Keratinocyte (primary cell): ENCODE measurements around the gene SIDT2. TPM values are rescaled to one million over a fixed set of nuclear protein-coding genes. Genes with fewer than 3 reads are reported as not detected.

ENCODE experiments used
- DNase-seq: peaks from one replicate; pipeline ENCODE4 v3.0.0-alpha.2; 2011; ENCODE audit warnings: low read depth, missing footprints, low spot score
- FAIRE-seq: peaks from 2 replicates; lab custom pipeline; 2011; peaks lifted over from hg19 to GRCh38; lab: Jason Lieb, UNC
- H2AFZ ChIP-seq: 2 replicates; pipeline ENCODE4 v1.6.0; 2012; ENCODE audit warnings: low read length, control low read depth, inconsistent platforms; ENCODE audit not compliant: control insufficient read depth
- H3K27ac ChIP-seq: 2 replicates; pipeline ENCODE4 v1.5.1; 2011; ENCODE audit warnings: low read length; ENCODE audit not compliant: control insufficient read depth, insufficient read depth
- H3K27me3 ChIP-seq: 3 replicates; pipeline ENCODE4 v1.6.0; 2011; ENCODE audit warnings: low read length; ENCODE audit not compliant: control insufficient read depth, insufficient read depth; ENCODE audit errors: extremely low read depth
- H3K36me3 ChIP-seq, 2 experiments: 2 replicates in 1 of 2; 3 replicates in 1 of 2; pipeline ENCODE4 v1.5.1; 2011; ENCODE audit warnings: low read length in 2 of 2, mild to moderate bottlenecking in 1 of 2; ENCODE audit not compliant: control insufficient read depth in 2 of 2, insufficient read depth in 2 of 2; ENCODE audit errors: extremely low read depth in 1 of 2
- H3K4me1 ChIP-seq: 3 replicates; pipeline ENCODE4 v1.5.1; 2011; ENCODE audit warnings: low read length; ENCODE audit not compliant: control insufficient read depth, insufficient read depth; ENCODE audit errors: extremely low read depth
- H3K4me2 ChIP-seq: 3 replicates; pipeline ENCODE4 v1.6.0; 2011; ENCODE audit warnings: low read depth, low read length; ENCODE audit not compliant: control insufficient read depth, insufficient read depth; ENCODE audit errors: extremely low read depth
- H3K4me3 ChIP-seq, 3 experiments: fragments of 200-600 bp in 1 of 3; sonication (generic) in 1 of 3; 2 replicates in 2 of 3; 3 replicates in 1 of 3; pipeline ENCODE4 v1.5.1; 2011 to 2016; ENCODE audit warnings: low read length in 3 of 3, mild to moderate bottlenecking in 3 of 3, control low read depth in 2 of 3, inconsistent platforms in 1 of 3, low read depth in 1 of 3, mixed read lengths in 1 of 3, mixed run types in 1 of 3, moderate library complexity in 1 of 3; ENCODE audit not compliant: control insufficient read depth in 2 of 3, insufficient read depth in 2 of 3; ENCODE audit errors: extremely low read depth in 1 of 3
- H3K79me2 ChIP-seq: 2 replicates; pipeline ENCODE4 v1.6.0; 2012; ENCODE audit warnings: low read length; ENCODE audit not compliant: control insufficient read depth, insufficient read depth
- H3K9ac ChIP-seq: 3 replicates; pipeline ENCODE4 v1.6.0; 2011; ENCODE audit warnings: low read length; ENCODE audit not compliant: control insufficient read depth, insufficient read depth; ENCODE audit errors: extremely low read depth
- H3K9me1 ChIP-seq: 3 replicates; pipeline ENCODE4 v1.6.0; 2011; ENCODE audit warnings: low read length; ENCODE audit not compliant: control insufficient read depth, insufficient read depth; ENCODE audit errors: extremely low read depth
- H3K9me3 ChIP-seq: 2 replicates; pipeline ENCODE4 v1.5.1; 2012; ENCODE audit warnings: low read depth, low read length; ENCODE audit not compliant: control insufficient read depth
- H4K20me1 ChIP-seq: 3 replicates; pipeline ENCODE4 v1.6.0; 2011; ENCODE audit warnings: low read length; ENCODE audit not compliant: control insufficient read depth, insufficient read depth; ENCODE audit errors: extremely low read depth
- EZH2 ChIP-seq: IDR thresholded peaks from one replicate; pipeline ENCODE4 v1.6.1; 2012; ENCODE audit warnings: inconsistent platforms, mild to moderate bottlenecking, low read length, moderate library complexity
- dilution Hi-C: fragments of 300-500 bp; cut with MboI; formaldehyde crosslinking; loops from one replicate; pipeline ENCODE4 v1.7.0; 2020; ENCODE audit warnings: low sequenced_read_pairs; ENCODE audit not compliant: extremely low pct_ligation_motif_present
- polyA plus RNA-seq, 5 experiments: library from polyadenylated mRNA; depleted of rRNA in 3 of 5; stranded (reverse) in 3 of 5; stranded (forward) in 1 of 5; unstranded in 1 of 5; fragments of >200 nt; gene quantifications; 1 replicate in 1 of 5; 2 replicates in 3 of 5; 3 replicates in 1 of 5; pipeline versions ENCODE4 v1.2.1 to v1.2.3, GENCODE V29; 2011 to 2012; ENCODE audit warnings: missing spikeins in 2 of 5, low read depth in 1 of 5, low replicate concordance in 1 of 5
- TF ChIP-seq, protein P1 (sequence below), 3 experiments: IDR thresholded peaks in 1 of 3; conservative IDR thresholded peaks in 1 of 3; optimal IDR thresholded peaks in 1 of 3; 2 replicates in 2 of 3; 3 replicates in 1 of 3; pipeline versions ENCODE3 to v1.5.1; 2011; ENCODE audit warnings: low read length in 3 of 3, mild to moderate bottlenecking in 3 of 3, moderate library complexity in 2 of 3, control low read depth in 1 of 3, inconsistent platforms in 1 of 3; ENCODE audit not compliant: insufficient read depth in 2 of 3; ENCODE audit errors: extremely low read depth in 1 of 3

Gene SIDT2
- polyA plus RNA-seq, 1 donor (not counting 4 experiments of a cell fraction or from before 2014, with no cell fraction given): 9.8 TPM

DNA sequence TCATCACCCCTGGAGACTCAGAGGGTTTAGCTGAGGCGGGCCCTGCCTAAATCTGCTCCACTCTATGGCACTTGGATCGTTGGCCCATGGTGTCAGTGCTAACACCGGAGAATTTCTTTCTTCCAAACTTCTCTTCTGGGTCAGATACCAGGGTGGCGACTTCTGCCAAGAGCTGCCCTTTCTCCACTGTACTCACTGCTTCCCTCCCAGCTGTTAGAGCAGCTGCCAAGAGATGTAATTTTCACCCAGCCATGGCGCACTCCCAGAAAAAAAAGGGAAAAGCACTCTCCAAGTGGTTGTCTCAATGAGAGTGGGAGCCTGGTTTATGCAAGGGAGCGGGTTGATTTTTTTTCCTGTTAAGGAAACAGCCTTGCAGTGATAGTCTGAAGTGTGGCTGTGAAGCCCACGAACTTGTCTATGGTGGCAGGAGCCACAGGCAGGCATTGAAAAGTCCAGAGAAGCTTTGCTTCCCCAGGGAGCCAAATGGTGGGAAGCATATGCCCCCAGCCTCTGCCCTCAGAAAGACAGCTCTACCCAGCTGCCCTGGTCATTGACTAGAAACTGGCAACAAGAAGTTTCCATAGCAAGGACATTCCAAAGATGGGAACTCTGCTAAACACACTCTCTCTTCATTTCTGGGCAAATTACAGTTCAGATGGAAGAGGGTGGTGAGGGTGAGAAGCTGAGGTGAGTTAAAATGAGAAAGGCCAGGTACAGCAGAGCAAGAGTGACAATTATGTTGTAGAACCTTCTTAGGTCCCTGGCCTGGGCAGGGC lies 42.6 kb downstream of the SIDT2 start:
- dilution Hi-C loops: no loop called here
- H2AFZ ChIP-seq: no peak overlapping the region
- H3K36me3 ChIP-seq: peaks cover 44 to 57% of the 10 kb centered on the region in 2 experiments
- TF ChIP-seq EZH2: no peak
- TF ChIP-seq, protein P1, sequence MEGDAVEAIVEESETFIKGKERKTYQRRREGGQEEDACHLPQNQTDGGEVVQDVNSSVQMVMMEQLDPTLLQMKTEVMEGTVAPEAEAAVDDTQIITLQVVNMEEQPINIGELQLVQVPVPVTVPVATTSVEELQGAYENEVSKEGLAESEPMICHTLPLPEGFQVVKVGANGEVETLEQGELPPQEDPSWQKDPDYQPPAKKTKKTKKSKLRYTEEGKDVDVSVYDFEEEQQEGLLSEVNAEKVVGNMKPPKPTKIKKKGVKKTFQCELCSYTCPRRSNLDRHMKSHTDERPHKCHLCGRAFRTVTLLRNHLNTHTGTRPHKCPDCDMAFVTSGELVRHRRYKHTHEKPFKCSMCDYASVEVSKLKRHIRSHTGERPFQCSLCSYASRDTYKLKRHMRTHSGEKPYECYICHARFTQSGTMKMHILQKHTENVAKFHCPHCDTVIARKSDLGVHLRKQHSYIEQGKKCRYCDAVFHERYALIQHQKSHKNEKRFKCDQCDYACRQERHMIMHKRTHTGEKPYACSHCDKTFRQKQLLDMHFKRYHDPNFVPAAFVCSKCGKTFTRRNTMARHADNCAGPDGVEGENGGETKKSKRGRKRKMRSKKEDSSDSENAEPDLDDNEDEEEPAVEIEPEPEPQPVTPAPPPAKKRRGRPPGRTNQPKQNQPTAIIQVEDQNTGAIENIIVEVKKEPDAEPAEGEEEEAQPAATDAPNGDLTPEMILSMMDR (optimal IDR thresholded peaks at IDR 0.05 in 1 of 3, IDR thresholded peaks at IDR 0.05 in 1 of 3, conservative IDR thresholded peaks at IDR 0.05 in 1 of 3; ENCODE audit: extremely low read depth in 1 of 3, insufficient read depth in 2 of 3, low read length in 3 of 3): no peak
- no peak for FAIRE-seq
- no peak overlapping the region for H3K9ac ChIP-seq
- peaks cover 2% of the 10 kb centered on the region for H3K9me1 ChIP-seq
- H3K27ac ChIP-seq: no peak overlapping the region
- no peaks in the 10 kb centered on the region for H3K9me3 ChIP-seq
- no peaks in the 10 kb centered on the region for H4K20me1 ChIP-seq
- no peaks in the 10 kb centered on the region for H3K27me3 ChIP-seq
- no peak overlapping the region for H3K4me2 ChIP-seq
- H3K4me3 ChIP-seq: no peak overlapping the region
- no peak for DNase-seq
- no peaks in the 10 kb centered on the region for H3K4me1 ChIP-seq
- no peaks in the 10 kb centered on the region for H3K79me2 ChIP-seq

DNA sequence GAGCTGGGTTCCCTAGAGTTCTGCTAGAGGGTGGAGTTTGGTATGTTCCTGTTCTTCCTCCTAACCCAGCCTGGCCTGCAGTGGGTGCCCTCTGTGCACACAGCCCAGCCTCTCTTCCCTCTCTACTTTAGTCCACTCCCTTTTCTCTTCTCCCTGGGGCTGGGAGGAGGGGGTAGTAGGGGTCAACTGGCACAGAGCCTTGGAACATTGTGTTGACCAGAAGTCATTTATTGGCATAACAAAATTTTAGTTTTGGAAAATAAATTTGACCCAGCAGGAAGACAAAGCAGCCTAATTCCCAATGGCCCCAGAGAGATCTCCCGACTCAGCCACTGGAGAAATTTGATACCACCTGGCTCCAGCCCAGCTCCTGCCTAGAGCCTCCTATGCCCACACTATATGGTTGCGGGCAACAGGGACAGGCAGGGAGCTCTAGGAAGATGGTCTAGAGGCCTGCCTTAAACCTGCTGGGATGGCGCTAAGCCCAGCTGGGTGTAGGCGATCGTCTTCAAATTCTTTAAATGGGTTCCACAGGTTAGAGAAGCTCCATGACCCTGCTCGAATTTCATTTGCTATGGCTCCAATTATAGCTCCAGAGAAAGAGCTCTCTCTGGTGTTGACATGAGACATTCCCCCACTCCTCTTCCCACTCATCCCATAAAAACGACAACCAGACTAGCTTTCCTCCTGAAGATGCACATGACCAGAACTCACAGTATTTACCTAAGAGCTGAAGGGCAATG lies 43.4 kb downstream of the SIDT2 start:
- TF ChIP-seq, protein P1 (optimal IDR thresholded peaks at IDR 0.05 in 1 of 3, IDR thresholded peaks at IDR 0.05 in 1 of 3, conservative IDR thresholded peaks at IDR 0.05 in 1 of 3; ENCODE audit: extremely low read depth in 1 of 3, insufficient read depth in 2 of 3, low read length in 3 of 3): no peak
- no peak for TF ChIP-seq EZH2
- Histone ChIP-seq H3K9me1 (peaks cover 2% of the 10 kb centered on the region), H3K4me2 (no peak overlapping the region), H3K4me1 (no peaks in the 10 kb centered on the region), H3K9me3 (no peaks in the 10 kb centered on the region), H3K79me2 (no peaks in the 10 kb centered on the region), H3K9ac (no peak overlapping the region), H3K36me3 (peaks cover 50 to 58% of the 10 kb centered on the region in 2 experiments), H3K27me3 (no peaks in the 10 kb centered on the region), H2AFZ (no peak overlapping the region), H4K20me1 (no peaks in the 10 kb centered on the region), H3K4me3 (no peak overlapping the region), H3K27ac (no peak overlapping the region)
- DNase-seq: no peak
- dilution Hi-C loops: no loop called here
- no peak for FAIRE-seq
